H9 (cell line): ENCODE results near the gene SMAP1. TPM values are rescaled to one million over a fixed set of nuclear protein-coding genes. Genes with fewer than 3 reads are reported as not detected.

ENCODE experiments used
- DNase-seq: peaks from one replicate; pipeline ENCODE4 v3.0.0-alpha.2; 2017
- H2AFZ ChIP-seq: one replicate; pipeline ENCODE4 v1.6.1; 2013; ENCODE audit warnings: mild to moderate bottlenecking, low read length, control low read depth, moderate library complexity
- H2AK5ac ChIP-seq: 2 replicates; pipeline ENCODE4 v1.6.1; 2013; ENCODE audit warnings: low read length, control low read depth, mixed read lengths; ENCODE audit not compliant: insufficient read length
- H2BK120ac ChIP-seq: one replicate; pipeline ENCODE4 v1.6.1; 2013; ENCODE audit warnings: low read depth, mild to moderate bottlenecking, low read length, control low read depth, inconsistent platforms; ENCODE audit not compliant: poor library complexity, severe bottlenecking
- H2BK12ac ChIP-seq: 2 replicates; pipeline ENCODE4 v1.6.1; 2013; ENCODE audit warnings: low read length, control low read depth, mixed read lengths, low read depth; ENCODE audit not compliant: insufficient read length
- H2BK15ac ChIP-seq: 2 replicates; pipeline ENCODE4 v1.6.1; 2013; ENCODE audit warnings: low read depth, low read length, control low read depth
- H2BK20ac ChIP-seq: one replicate; pipeline ENCODE4 v1.6.1; 2013; ENCODE audit warnings: low read depth, mild to moderate bottlenecking, low read length, control low read depth, inconsistent platforms; ENCODE audit not compliant: poor library complexity, severe bottlenecking
- H2BK5ac ChIP-seq: 2 replicates; pipeline ENCODE4 v1.6.1; 2013; ENCODE audit warnings: low read length, control low read depth, mixed read lengths; ENCODE audit not compliant: insufficient read length
- H3K14ac ChIP-seq: 2 replicates; pipeline ENCODE4 v1.6.1; 2013; ENCODE audit warnings: low read length, control low read depth; ENCODE audit not compliant: insufficient read depth
- H3K18ac ChIP-seq: 2 replicates; pipeline ENCODE4 v1.6.1; 2013; ENCODE audit warnings: low read depth, mild to moderate bottlenecking, mixed read lengths, low read length, control low read depth; ENCODE audit not compliant: insufficient read length
- H3K23ac ChIP-seq: 2 replicates; pipeline ENCODE4 v1.6.1; 2013; ENCODE audit warnings: low read length, control low read depth, mixed read lengths, low read depth; ENCODE audit not compliant: insufficient read length
- H3K23me2 ChIP-seq: 2 replicates; pipeline ENCODE4 v1.6.1; 2013; ENCODE audit warnings: low read depth, mild to moderate bottlenecking, mixed read lengths, low read length, control low read depth; ENCODE audit not compliant: insufficient read length, poor library complexity, severe bottlenecking
- H3K27ac ChIP-seq: 2 replicates; pipeline ENCODE4 v1.5.1; 2013; ENCODE audit warnings: low read length, control low read depth, mixed read lengths, low read depth; ENCODE audit not compliant: insufficient read length
- H3K27me3 ChIP-seq: 2 replicates; pipeline ENCODE4 v1.6.1; 2013; ENCODE audit warnings: low read length, control low read depth, inconsistent platforms; ENCODE audit not compliant: insufficient read depth
- H3K4ac ChIP-seq: 2 replicates; pipeline ENCODE4 v1.6.1; 2013; ENCODE audit warnings: low read depth, mild to moderate bottlenecking, control low read depth, inconsistent platforms, low read length, moderate library complexity
- H3K4me1 ChIP-seq: 2 replicates; pipeline ENCODE4 v1.6.1; 2013; ENCODE audit warnings: low read length, control low read depth, inconsistent platforms; ENCODE audit not compliant: insufficient read depth
- H3K4me2 ChIP-seq: 2 replicates; pipeline ENCODE4 v1.6.1; 2013; ENCODE audit warnings: low read length, control low read depth, mixed read lengths; ENCODE audit not compliant: insufficient read length, insufficient read depth
- H3K56ac ChIP-seq: 2 replicates; pipeline ENCODE4 v1.6.1; 2013; ENCODE audit warnings: low read depth, mild to moderate bottlenecking, mixed read lengths, low read length, control low read depth; ENCODE audit not compliant: insufficient read length
- H3K79me1 ChIP-seq: 2 replicates; pipeline ENCODE4 v1.6.1; 2013; ENCODE audit warnings: low read depth, mild to moderate bottlenecking, moderate library complexity, low read length, control low read depth, inconsistent platforms; ENCODE audit not compliant: insufficient read depth, poor library complexity, severe bottlenecking
- H3K79me2 ChIP-seq: 2 replicates; pipeline ENCODE4 v1.6.1; 2013; ENCODE audit warnings: low read length, control low read depth, inconsistent platforms; ENCODE audit not compliant: insufficient read depth
- H3K9ac ChIP-seq: 2 replicates; pipeline ENCODE4 v1.6.1; 2013; ENCODE audit warnings: low read length, control low read depth, mixed read lengths; ENCODE audit not compliant: insufficient read length; ENCODE audit errors: extremely low read depth
- H3K9me3 ChIP-seq: one replicate; pipeline ENCODE4 v1.6.1; 2013; ENCODE audit warnings: low read depth, low read length, inconsistent platforms; ENCODE audit not compliant: control insufficient read depth
- H3T11ph ChIP-seq: one replicate; pipeline ENCODE4 v1.6.1; 2013; ENCODE audit warnings: mild to moderate bottlenecking, low read length, control low read depth, inconsistent platforms
- H4K20me1 ChIP-seq: one replicate; pipeline ENCODE4 v1.6.1; 2013; ENCODE audit not compliant: control insufficient read depth, insufficient read length, insufficient read depth
- H4K5ac ChIP-seq: 2 replicates; pipeline ENCODE4 v1.6.1; 2013; ENCODE audit warnings: low read depth, mild to moderate bottlenecking, mixed read lengths, low read length, control low read depth; ENCODE audit not compliant: insufficient read length
- H4K8ac ChIP-seq: replicated peaks from 2 replicates; pipeline ENCODE4 v1.6.1; 2013; ENCODE audit warnings: low read length, control low read depth, mixed read lengths, low read depth; ENCODE audit not compliant: insufficient read length
- H4K91ac ChIP-seq: 2 replicates; pipeline ENCODE4 v1.6.1; 2013; ENCODE audit warnings: low read depth, mild to moderate bottlenecking, moderate library complexity, mixed read lengths, low read length, control low read depth; ENCODE audit not compliant: insufficient read length
- H3K27ac Mint-ChIP-seq, 3 experiments: 2 replicates in 2 of 3; 3 replicates in 1 of 3; pipeline ENCODE4 v1.8.0; 2020 to 2021; ENCODE audit warnings: mixed read lengths in 3 of 3, mild to moderate bottlenecking in 1 of 3, moderate library complexity in 1 of 3
- H3K27me3 Mint-ChIP-seq: 2 replicates; pipeline ENCODE4 v1.8.0; 2021; ENCODE audit warnings: low read depth, mild to moderate bottlenecking, moderate library complexity, mixed read lengths
- H3K36me3 Mint-ChIP-seq, 3 experiments: 2 replicates in 2 of 3; 3 replicates in 1 of 3; pipeline ENCODE4 v1.8.0; 2020 to 2021; ENCODE audit warnings: low read depth in 3 of 3, mixed read lengths in 3 of 3; ENCODE audit not compliant: insufficient read depth in 1 of 3
- H3K4me1 Mint-ChIP-seq, 2 experiments: 2 replicates each; pipeline ENCODE4 v1.8.0; 2020; ENCODE audit warnings: mixed read lengths in 2 of 2
- H3K4me3 Mint-ChIP-seq, 2 experiments: 2 replicates in 1 of 2; 3 replicates in 1 of 2; pipeline ENCODE4 v1.8.0; 2020 to 2021; ENCODE audit warnings: mild to moderate bottlenecking in 2 of 2, mixed read lengths in 2 of 2, moderate library complexity in 1 of 2
- H3K9me3 Mint-ChIP-seq, 2 experiments: 2 replicates in 1 of 2; 3 replicates in 1 of 2; pipeline ENCODE4 v1.8.0; 2020; ENCODE audit warnings: mild to moderate bottlenecking in 2 of 2, mixed read lengths in 2 of 2, moderate library complexity in 1 of 2
- CTCF ChIP-seq: fragments of 200-600 bp; sonication (generic); conservative IDR thresholded peaks from 3 replicates; pipeline ENCODE4 v1.8.0; 2021; ENCODE audit warnings: antibody characterized with exemption, mild to moderate bottlenecking
- WGBS: extraction: QIAGEN DNeasy Blood & Tissue Kit; methylation state at CpG from one replicate; pipeline ENCODE4 v1.1.7; 2013; ENCODE audit warnings: missing lambda C conversion rate, low lambda C conversion rate, mixed read lengths; ENCODE audit not compliant: insufficient read length; ENCODE audit errors: extremely low coverage; 5-methylcytosine and 5-hydroxymethylcytosine counted together
- total RNA-seq: library from RNA; stranded (reverse); gene quantifications from 2 replicates; pipeline ENCODE4 v1.2.1, GENCODE V29; 2021

Gene SMAP1
- total RNA-seq, 1 experiment from 2014 or later: 29.3 TPM

GRCh38 chr6:70901324-70901723 is 233.6 kb downstream of the SMAP1 start:
- H3K79me1 ChIP-seq: no peaks in the 10 kb centered on the region
- no peak overlapping the region for H2BK15ac ChIP-seq
- no peak overlapping the region for H4K5ac ChIP-seq
- no peak overlapping the region for H2BK20ac ChIP-seq
- H3K4me1 ChIP-seq: no peaks in the 10 kb centered on the region
- H2BK120ac ChIP-seq: no peak overlapping the region
- H3K4ac ChIP-seq: no peak overlapping the region
- no peaks in the 10 kb centered on the region for H3K9me3 Mint-ChIP-seq
- no peak overlapping the region for H3K18ac ChIP-seq
- H3K9ac ChIP-seq: no peak overlapping the region
- H3K27ac ChIP-seq: no peak overlapping the region
- WGBS: no CpG with 5 or more reads among the region's 3 CpGs
- no peak overlapping the region for H2AFZ ChIP-seq
- no peaks in the 10 kb centered on the region for H3K36me3 Mint-ChIP-seq
- no peak overlapping the region for H3K27ac Mint-ChIP-seq
- no peak overlapping the region for H2AK5ac ChIP-seq
- H4K91ac ChIP-seq: no peak overlapping the region
- H3K4me3 Mint-ChIP-seq: no peak overlapping the region
- H2BK12ac ChIP-seq: no peak overlapping the region
- H3K23ac ChIP-seq: no peak overlapping the region
- no peaks in the 10 kb centered on the region for H3K79me2 ChIP-seq
- H2BK5ac ChIP-seq: no peak overlapping the region
- H3K27me3 Mint-ChIP-seq: no peaks in the 10 kb centered on the region
- H3K56ac ChIP-seq: no peak overlapping the region
- no peak overlapping the region for H3K14ac ChIP-seq
- H3K23me2 ChIP-seq: no peaks in the 10 kb centered on the region
- H3K9me3 ChIP-seq: no peaks in the 10 kb centered on the region
- H3K4me2 ChIP-seq: no peak overlapping the region
- H4K8ac ChIP-seq: no peak overlapping the region
- H4K20me1 ChIP-seq: no peaks in the 10 kb centered on the region
- no peaks in the 10 kb centered on the region for H3K4me1 Mint-ChIP-seq
- DNase-seq: no peak
- no peak overlapping the region for H3T11ph ChIP-seq
- TF ChIP-seq CTCF: peak; percentile 45; the same call in 1 of the 3 replicates
- no peaks in the 10 kb centered on the region for H3K27me3 ChIP-seq
